HG02973 (cell line): ENCODE data around the gene TAF10.

Experiments
- ATAC-seq: cut with Tn5 transposase; IDR thresholded peaks from one replicate; pipeline ENCODE4 v1.9.1; 2021; ENCODE audit warnings: moderate library complexity; ENCODE audit not compliant: unreplicated experiment

Gene TAF10

GRCh38 chr11:6561288-6561687, 50.7 kb downstream of the TAF10 start:
- ATAC-seq, result no peak
